K562 (cell line): ENCODE results near the gene ZC3H18. TPM values are rescaled to one million over a fixed set of nuclear protein-coding genes. Genes with fewer than 3 reads are reported as not detected.
A peak's percentile ranks its signal among the peaks of the same experiment; 100 is the strongest.

Source experiments
- ATAC-seq: fragments of 200-7000 bp; cut with Tn5 transposase; 3 replicates; pipeline ENCODE4 v1.9.1; 2020; ENCODE audit warnings: moderate library complexity
- BruUV-seq: library from RNA; stranded (reverse); fragments of 400-500 nt; replicated peaks from 2 replicates; lab custom pipeline; 2021; lab: Mats Ljungman, UMichigan
- CTCF ChIA-PET: fragments of 300-600 bp; formaldehyde crosslinking; extraction: SDS; loops from one replicate; lab custom pipeline; 2021; ENCODE audit warnings: low intra/inter-chr PET ratio; lab: Yijun Ruan, JAX
- POLR2A ChIA-PET: fragments of 300-600, 350-650 bp; sonication (Branson Sonifier 250); formaldehyde crosslinking; extraction: SDS; loops from one replicate; lab custom pipeline; 2021; ENCODE audit warnings: antibody characterized with exemption, inconsistent platforms; lab: Yijun Ruan, JAX
- DNase-seq, 4 experiments: peaks; one replicate each; pipeline versions ENCODE4 v3.0.0 to v3.0.0-alpha.2; 2011 to 2018; ENCODE audit warnings: low spot score in 3 of 4, mixed read lengths in 3 of 4; ENCODE audit errors: extremely low read depth in 1 of 4
- FAIRE-seq: peaks from 2 replicates; lab custom pipeline; 2011; peaks lifted over from hg19 to GRCh38; lab: Jason Lieb, UNC
- H2AFZ ChIP-seq: 2 replicates; pipeline ENCODE4 v1.6.0; 2011; ENCODE audit warnings: low read depth, low read length, control low read depth, inconsistent platforms
- H3K27ac ChIP-seq: fragments of 200-600 bp; 3 replicates; pipeline ENCODE4 v1.8.0; 2011; ENCODE audit warnings: low read depth, mild to moderate bottlenecking, control low read depth, inconsistent platforms, low read length, moderate library complexity, mixed read lengths; ENCODE audit errors: extremely low read depth
- H3K27me3 ChIP-seq, 2 experiments: fragments of 300-600 bp in 1 of 2; 2 replicates in 1 of 2; 3 replicates in 1 of 2; pipeline versions ENCODE4 v1.6.0 to v1.8.0; 2011; ENCODE audit warnings: inconsistent platforms in 2 of 2, low read length in 2 of 2, mild to moderate bottlenecking in 1 of 2, mixed read lengths in 1 of 2, moderate library complexity in 1 of 2; ENCODE audit not compliant: control insufficient read depth in 2 of 2, insufficient read depth in 2 of 2
- H3K36me3 ChIP-seq: fragments of 300-600 bp; 3 replicates; pipeline ENCODE4 v1.8.0; 2011; ENCODE audit warnings: mild to moderate bottlenecking, low read length, inconsistent platforms; ENCODE audit not compliant: control insufficient read depth, insufficient read depth
- H3K4me1 ChIP-seq, 2 experiments: fragments of 200-600 bp in 1 of 2; replicated peaks in 1 of 2; 2 replicates in 1 of 2; 3 replicates in 1 of 2; pipeline versions ENCODE4 v1.5.1 to v1.8.0; 2011; ENCODE audit warnings: inconsistent platforms in 2 of 2, low read length in 2 of 2, mild to moderate bottlenecking in 1 of 2, mixed read lengths in 1 of 2, moderate library complexity in 1 of 2; ENCODE audit not compliant: control insufficient read depth in 2 of 2, insufficient read depth in 2 of 2
- H3K4me2 ChIP-seq: 2 replicates; pipeline ENCODE4 v1.6.1; 2011; ENCODE audit warnings: low read length, control low read depth, inconsistent platforms, mixed read lengths; ENCODE audit not compliant: insufficient read depth
- H3K4me3 ChIP-seq: fragments of 200-600 bp; sonication (generic), shearing (Covaris generic); 2 replicates; pipeline ENCODE4 v1.5.1; 2016; ENCODE audit warnings: control low read depth, inconsistent platforms
- H3K79me2 ChIP-seq: fragments of 200-600 bp; 3 replicates; pipeline ENCODE4 v1.8.0; 2011; ENCODE audit warnings: low read length, inconsistent platforms; ENCODE audit not compliant: control insufficient read depth, insufficient read depth
- H3K9ac ChIP-seq, 2 experiments: 2 replicates each; pipeline versions ENCODE4 v1.6.0 to v1.6.1; 2011; ENCODE audit warnings: low read depth in 2 of 2, low read length in 2 of 2, control low read depth in 1 of 2, inconsistent platforms in 1 of 2, mild to moderate bottlenecking in 1 of 2, mixed read lengths in 1 of 2; ENCODE audit not compliant: insufficient read depth in 1 of 2
- H3K9me1 ChIP-seq: one replicate; pipeline ENCODE4 v1.6.0; 2011; ENCODE audit warnings: inconsistent platforms, mild to moderate bottlenecking, low read length, moderate library complexity; ENCODE audit not compliant: control insufficient read depth, insufficient read depth
- H3K9me3 ChIP-seq: replicated peaks from 2 replicates; pipeline ENCODE4 v1.5.1; 2011; ENCODE audit warnings: low read depth, low read length, inconsistent platforms; ENCODE audit not compliant: control insufficient read depth, insufficient read depth
- H4K20me1 ChIP-seq: replicated peaks from 2 replicates; pipeline ENCODE4 v1.6.1; 2011; ENCODE audit warnings: low read length, inconsistent platforms, mixed read lengths; ENCODE audit not compliant: control insufficient read depth, insufficient read depth
- CHD1 ChIP-seq: fragments of 200-600 bp; sonication (generic); IDR thresholded peaks from one replicate; pipeline ENCODE4 v1.6.1; 2012; ENCODE audit warnings: mild to moderate bottlenecking, moderate library complexity, low read length, inconsistent platforms
- E2F3 ChIP-seq: fragments of 250-450 bp; sonication (Bioruptor Pico); IDR thresholded peaks from 2 replicates; pipeline ENCODE4 v1.4.0; 2020; ENCODE audit warnings: mild to moderate bottlenecking
- GABPB1 ChIP-seq: sonication (generic); formaldehyde crosslinking; IDR thresholded peaks from 2 replicates; pipeline ENCODE4 v1.8.0; 2022; ENCODE audit warnings: mild to moderate bottlenecking, missing genetic modification reagents
- NKRF ChIP-seq: fragments of 450-650 bp; IDR thresholded peaks from 2 replicates; pipeline ENCODE4 v1.6.1; 2016; ENCODE audit warnings: borderline replicate concordance
- NR2C1 ChIP-seq, 2 experiments: fragments of 450-650 bp; IDR thresholded peaks; 2 replicates each; pipeline ENCODE4 v1.6.1; 2017; ENCODE audit warnings: mild to moderate bottlenecking in 2 of 2, antibody characterized with exemption in 1 of 2, inconsistent platforms in 1 of 2, missing compliant biosample characterization in 1 of 2, missing genetic modification characterization in 1 of 2
- PURB ChIP-seq: sonication (generic); formaldehyde crosslinking; IDR thresholded peaks from 2 replicates; pipeline ENCODE4 v1.9.0; 2021; ENCODE audit warnings: low read depth, mild to moderate bottlenecking, missing genetic modification reagents
- TOE1 ChIP-seq, 2 experiments: fragments of 450-650 bp in 1 of 2; sonication (generic) in 1 of 2; formaldehyde crosslinking in 1 of 2; IDR thresholded peaks; 2 replicates each; pipeline versions ENCODE4 v1.7.1 to v1.8.0; 2016 to 2022; ENCODE audit warnings: borderline replicate concordance in 2 of 2, mild to moderate bottlenecking in 2 of 2, antibody characterized with exemption in 1 of 2, inconsistent platforms in 1 of 2, low read depth in 1 of 2, missing genetic modification reagents in 1 of 2, moderate library complexity in 1 of 2
- ZNF583 ChIP-seq: fragments of 250-450 bp; sonication (Bioruptor Pico); IDR thresholded peaks from 2 replicates; pipeline ENCODE4 v1.4.0; 2020
- WGBS: fragments of 100-300 bp; shearing (Covaris generic); methylation state at CpG from one replicate; pipeline ENCODE4 v1.1.6; 2016; ENCODE audit warnings: low coverage, mixed read lengths; ENCODE audit not compliant: insufficient coverage; ENCODE audit errors: missing lambda C conversion rate; 5-methylcytosine and 5-hydroxymethylcytosine counted together
- in situ Hi-C: fragments of 300-500 bp; cut with MboI; formaldehyde crosslinking; loops from 4 replicates; pipeline ENCODE4 v1.15.0; 2018; ENCODE audit warnings: inconsistent platforms, mixed read lengths
- intact Hi-C: fragments of 100-400 bp; cut with micrococcal nuclease; formaldehyde crosslinking; loops from 2 replicates; pipeline ENCODE4 v1.14.2; 2022
- polyA plus RNA-seq, 8 experiments: library from polyadenylated mRNA; depleted of rRNA in 4 of 8; stranded (reverse) in 5 of 8; unstranded in 3 of 8; fragments of >200 nt; fragmentation: Nextera tagmentation in 2 of 8; fragmentation: Illumina TruSeq in 1 of 8; extraction: Ambion mirVana in 2 of 8; extraction: Trizol in 1 of 8; gene quantifications; 2 replicates each; pipeline versions ENCODE4 v1.2.1 to v1.2.3, GENCODE V29; 2011 to 2014; ENCODE audit warnings: inconsistent platforms in 1 of 8, missing spikeins in 1 of 8
- total RNA-seq, 7 experiments: library from RNA; depleted of rRNA in 6 of 7; stranded (reverse); fragments of >200 nt in 6 of 7; fragmentation: Illumina TruSeq in 2 of 7; extraction: Trizol in 2 of 7; gene quantifications; 2 replicates each; pipeline versions ENCODE4 v1.2.1 to v1.2.3, GENCODE V29; 2011 to 2021; ENCODE audit warnings: low replicate concordance in 1 of 7
- TF ChIP-seq, protein P1 (sequence below): fragments of 450-650 bp; IDR thresholded peaks from 2 replicates; pipeline ENCODE4 v1.6.1; 2018; ENCODE audit not compliant: partially characterized antibody
- TF ChIP-seq, protein P2 (sequence below), 2 experiments: fragments of 250-450 bp in 1 of 2; fragments of 450-650 bp in 1 of 2; sonication (Bioruptor Pico) in 1 of 2; IDR thresholded peaks; 2 replicates each; pipeline versions ENCODE4 v1.6.1 to v1.8.0; 2016 to 2021; ENCODE audit warnings: mild to moderate bottlenecking in 2 of 2, moderate library complexity in 2 of 2, missing compliant biosample characterization in 1 of 2, missing genetic modification characterization in 1 of 2
- TF ChIP-seq, protein P3 (sequence below): fragments of 450-650 bp; IDR thresholded peaks from 2 replicates; pipeline ENCODE4 v1.6.1; 2016; ENCODE audit warnings: mild to moderate bottlenecking

ZC3H18 gene
- total and polyA plus RNA-seq, 9 of the 15 experiments (the other 6 are each of a cell fraction or from before 2014, with no cell fraction given) = 1.7 to 88.7 (median 26.9) TPM

DNA sequence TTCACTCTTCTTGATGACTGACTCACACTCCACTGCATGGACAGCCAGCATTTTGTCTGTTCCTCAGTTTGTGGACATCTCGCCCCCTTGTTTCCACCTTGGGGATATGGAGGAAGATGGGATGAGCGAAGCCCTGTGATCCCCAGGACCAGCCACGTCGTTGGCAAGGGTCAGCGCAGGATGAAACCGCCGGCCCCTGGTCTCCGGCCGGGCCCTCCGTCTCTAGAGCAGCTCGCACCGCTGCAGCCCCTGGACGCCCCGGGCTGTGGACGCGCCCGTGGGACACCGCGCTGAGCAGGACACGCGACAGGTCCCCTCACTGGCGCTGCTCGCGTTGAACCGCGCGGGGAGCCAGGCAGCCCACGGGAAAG, 604 bp upstream of the ZC3H18 start:
- WGBS = 2% methylated on average over 28 of the region's 28 CpGs
- Histone ChIP-seq H3K9me1 (no peaks in the 10 kb centered on the region), H3K79me2 (peaks cover 51% of the 10 kb centered on the region), H3K4me3 (peak overlapping the region; percentile 79), H3K9ac (peak overlapping the region; percentile 79 to 93), H2AFZ (peak overlapping the region; percentile 98), H3K4me2 (peak overlapping the region; percentile 90), H3K27me3 (no peaks in the 10 kb centered on the region), H3K36me3 (peaks cover 30% of the 10 kb centered on the region), H3K4me1 (peaks cover 20 to 28% of the 10 kb centered on the region in 2 experiments; a peak in 4 of 5 replicates), H3K9me3 (no peaks in the 10 kb centered on the region), H3K27ac (peak overlapping the region; percentile 67), H4K20me1 (peaks cover 10% of the 10 kb centered on the region)
- intact Hi-C loops = no loop called here
- BruUV-seq = TSS peak; percentile 90
- POLR2A ChIA-PET = interaction anchor here (0.7 to 3.7 kb wide), 9 partner anchors 9 to 132 kb away, joined by 4 to 27 read pairs (median 6); partner anchors contain the start of gene SNAI3
- in situ Hi-C loops = no loop called here
- CTCF ChIA-PET = interaction anchor here (0.6 kb wide), 1 partner anchor 41 kb away, joined by 4 read pairs; no protein-coding TSS in a partner anchor
- FAIRE-seq = peak; percentile 19
- DNase-seq = peak; percentile 34 to 55 (median 50)
- peak; percentile 66 for ATAC-seq
- no peak for TF ChIP-seq TOE1 (IDR thresholded peaks at IDR 0.05; ENCODE audit: borderline replicate concordance)
- 0 out of 2 replicates have a peak, but pooled peaks have one; percentile 55 for TF ChIP-seq TOE1 (CRISPR knock-in tag; IDR thresholded peaks at IDR 0.05; ENCODE audit: borderline replicate concordance, low read depth)
- TF ChIP-seq NR2C1 (IDR thresholded peaks at IDR 0.05) = no peak
- TF ChIP-seq NR2C1 (tag; IDR thresholded peaks at IDR 0.05) = no peak
- no peak for TF ChIP-seq GABPB1 (CRISPR knock-in tag)
- peak; percentile 34; the same call in 1 of the 2 replicates for TF ChIP-seq NKRF
- no peak for TF ChIP-seq ZNF583 (CRISPR knock-in tag)
- TF ChIP-seq, protein P1, sequence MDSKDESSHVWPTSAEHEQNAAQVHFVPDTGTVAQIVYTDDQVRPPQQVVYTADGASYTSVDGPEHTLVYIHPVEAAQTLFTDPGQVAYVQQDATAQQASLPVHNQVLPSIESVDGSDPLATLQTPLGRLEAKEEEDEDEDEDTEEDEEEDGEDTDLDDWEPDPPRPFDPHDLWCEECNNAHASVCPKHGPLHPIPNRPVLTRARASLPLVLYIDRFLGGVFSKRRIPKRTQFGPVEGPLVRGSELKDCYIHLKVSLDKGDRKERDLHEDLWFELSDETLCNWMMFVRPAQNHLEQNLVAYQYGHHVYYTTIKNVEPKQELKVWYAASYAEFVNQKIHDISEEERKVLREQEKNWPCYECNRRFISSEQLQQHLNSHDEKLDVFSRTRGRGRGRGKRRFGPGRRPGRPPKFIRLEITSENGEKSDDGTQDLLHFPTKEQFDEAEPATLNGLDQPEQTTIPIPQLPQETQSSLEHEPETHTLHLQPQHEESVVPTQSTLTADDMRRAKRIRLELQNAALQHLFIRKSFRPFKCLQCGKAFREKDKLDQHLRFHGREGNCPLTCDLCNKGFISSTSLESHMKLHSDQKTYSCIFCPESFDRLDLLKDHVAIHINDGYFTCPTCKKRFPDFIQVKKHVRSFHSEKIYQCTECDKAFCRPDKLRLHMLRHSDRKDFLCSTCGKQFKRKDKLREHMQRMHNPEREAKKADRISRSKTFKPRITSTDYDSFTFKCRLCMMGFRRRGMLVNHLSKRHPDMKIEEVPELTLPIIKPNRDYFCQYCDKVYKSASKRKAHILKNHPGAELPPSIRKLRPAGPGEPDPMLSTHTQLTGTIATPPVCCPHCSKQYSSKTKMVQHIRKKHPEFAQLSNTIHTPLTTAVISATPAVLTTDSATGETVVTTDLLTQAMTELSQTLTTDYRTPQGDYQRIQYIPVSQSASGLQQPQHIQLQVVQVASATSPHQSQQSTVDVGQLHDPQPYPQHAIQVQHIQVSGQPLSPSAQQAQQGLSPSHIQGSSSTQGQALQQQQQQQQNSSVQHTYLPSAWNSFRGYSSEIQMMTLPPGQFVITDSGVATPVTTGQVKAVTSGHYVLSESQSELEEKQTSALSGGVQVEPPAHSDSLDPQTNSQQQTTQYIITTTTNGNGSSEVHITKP = peak; percentile 8
- TF ChIP-seq, protein P2, sequence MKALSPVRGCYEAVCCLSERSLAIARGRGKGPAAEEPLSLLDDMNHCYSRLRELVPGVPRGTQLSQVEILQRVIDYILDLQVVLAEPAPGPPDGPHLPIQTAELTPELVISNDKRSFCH (CRISPR knock-in tag; IDR thresholded peaks at IDR 0.05) = no peak
- TF ChIP-seq, protein P2 (tag; IDR thresholded peaks at IDR 0.05) = 0 out of 2 replicates have a peak, but pooled peaks have one; percentile 3
- no peak for TF ChIP-seq E2F3 (CRISPR knock-in tag)
- TF ChIP-seq CHD1 = no peak
- no peak for TF ChIP-seq PURB (CRISPR knock-in tag)
- TF ChIP-seq, protein P3, sequence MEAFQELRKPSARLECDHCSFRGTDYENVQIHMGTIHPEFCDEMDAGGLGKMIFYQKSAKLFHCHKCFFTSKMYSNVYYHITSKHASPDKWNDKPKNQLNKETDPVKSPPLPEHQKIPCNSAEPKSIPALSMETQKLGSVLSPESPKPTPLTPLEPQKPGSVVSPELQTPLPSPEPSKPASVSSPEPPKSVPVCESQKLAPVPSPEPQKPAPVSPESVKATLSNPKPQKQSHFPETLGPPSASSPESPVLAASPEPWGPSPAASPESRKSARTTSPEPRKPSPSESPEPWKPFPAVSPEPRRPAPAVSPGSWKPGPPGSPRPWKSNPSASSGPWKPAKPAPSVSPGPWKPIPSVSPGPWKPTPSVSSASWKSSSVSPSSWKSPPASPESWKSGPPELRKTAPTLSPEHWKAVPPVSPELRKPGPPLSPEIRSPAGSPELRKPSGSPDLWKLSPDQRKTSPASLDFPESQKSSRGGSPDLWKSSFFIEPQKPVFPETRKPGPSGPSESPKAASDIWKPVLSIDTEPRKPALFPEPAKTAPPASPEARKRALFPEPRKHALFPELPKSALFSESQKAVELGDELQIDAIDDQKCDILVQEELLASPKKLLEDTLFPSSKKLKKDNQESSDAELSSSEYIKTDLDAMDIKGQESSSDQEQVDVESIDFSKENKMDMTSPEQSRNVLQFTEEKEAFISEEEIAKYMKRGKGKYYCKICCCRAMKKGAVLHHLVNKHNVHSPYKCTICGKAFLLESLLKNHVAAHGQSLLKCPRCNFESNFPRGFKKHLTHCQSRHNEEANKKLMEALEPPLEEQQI = no peak
